H1 (cell line): Measurements from ENCODE around the gene SMCHD1. TPM values are rescaled to one million over a fixed set of nuclear protein-coding genes. Genes with fewer than 3 reads are reported as not detected.

Source experiments
- SP2 ChIP-seq: IDR thresholded peaks from 2 replicates; pipeline ENCODE4 v1.6.1; 2012; ENCODE audit warnings: mild to moderate bottlenecking, low read length, inconsistent platforms
- polyA plus RNA-seq, 7 experiments: library from polyadenylated mRNA; depleted of rRNA in 3 of 7; stranded (reverse) in 5 of 7; unstranded in 2 of 7; fragments of >200 nt in 5 of 7; fragments of 200-250 nt in 2 of 7; gene quantifications; 1 replicate in 5 of 7; 2 replicates in 1 of 7; 4 replicates in 1 of 7; pipeline versions ENCODE4 v1.2.1 to v1.2.3, GENCODE V29; 2011 to 2013; ENCODE audit warnings: missing spikeins in 2 of 7, mixed read lengths in 2 of 7
- total RNA-seq: library from RNA; stranded (reverse); fragmentation: NEBNext Ultra II Directional; extraction: Animal tissue kit (Norgen Biotek cat#: 25700); gene quantifications from 2 replicates; pipeline ENCODE4 v1.2.1, GENCODE V29; 2021
- TF ChIP-seq, protein P1 (sequence below): fragments of 300-600 bp; sonication (generic); IDR thresholded peaks from 2 replicates; pipeline ENCODE4 v1.7.1; 2012; ENCODE audit warnings: low read length, moderate library complexity, mild to moderate bottlenecking, inconsistent platforms; ENCODE audit not compliant: insufficient replicate concordance

The SMCHD1 gene
- total and polyA plus RNA-seq, 2 of the 8 experiments (the other 6 are each of a cell fraction or from before 2014, with no cell fraction given): 9.3 to 32.0 TPM

DNA sequence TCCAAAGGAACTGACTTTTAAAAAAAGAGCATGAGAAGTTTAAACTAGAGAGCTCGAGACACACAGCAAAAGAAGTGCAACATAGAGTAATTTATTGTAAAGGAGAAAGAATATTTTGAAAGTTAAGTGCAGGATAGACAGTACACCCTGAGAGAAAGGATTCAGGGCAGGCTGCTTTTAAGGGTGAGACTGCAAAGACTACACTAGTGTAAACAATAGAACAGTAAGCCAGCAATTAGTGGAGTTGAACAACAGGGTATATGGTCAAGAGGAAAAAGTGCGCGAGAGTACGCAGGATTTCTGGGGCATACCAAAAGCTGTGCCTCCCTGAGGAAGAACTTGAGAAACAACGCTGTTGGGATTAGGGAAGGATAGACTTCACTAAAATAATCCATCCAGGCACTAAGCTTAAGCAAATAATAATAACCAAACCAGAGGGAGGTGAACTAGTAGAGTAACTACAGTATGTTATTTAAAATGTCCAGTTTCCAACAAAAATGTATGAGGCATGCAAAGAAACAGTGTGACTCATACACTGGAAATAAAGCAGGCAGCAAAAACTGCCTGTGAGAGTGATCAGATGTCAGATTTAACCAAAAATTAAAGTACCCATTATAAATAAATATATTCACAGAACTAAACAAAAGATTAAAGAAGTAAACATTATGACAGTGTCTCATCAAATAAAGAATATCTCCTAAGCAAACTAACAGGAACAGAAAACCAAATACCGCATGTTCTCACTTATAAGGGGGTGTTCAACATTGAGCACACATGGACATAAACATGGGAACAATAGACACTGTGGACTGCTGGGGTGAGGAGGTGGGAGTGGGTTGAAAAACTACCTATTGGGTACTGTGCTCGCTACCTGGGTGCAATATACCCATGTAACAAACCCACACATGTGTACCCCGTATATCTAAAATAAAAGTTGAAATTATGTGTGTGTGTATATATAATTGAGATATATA, 150.7 kb downstream of the SMCHD1 start (continued):
- TF ChIP-seq, protein P1, sequence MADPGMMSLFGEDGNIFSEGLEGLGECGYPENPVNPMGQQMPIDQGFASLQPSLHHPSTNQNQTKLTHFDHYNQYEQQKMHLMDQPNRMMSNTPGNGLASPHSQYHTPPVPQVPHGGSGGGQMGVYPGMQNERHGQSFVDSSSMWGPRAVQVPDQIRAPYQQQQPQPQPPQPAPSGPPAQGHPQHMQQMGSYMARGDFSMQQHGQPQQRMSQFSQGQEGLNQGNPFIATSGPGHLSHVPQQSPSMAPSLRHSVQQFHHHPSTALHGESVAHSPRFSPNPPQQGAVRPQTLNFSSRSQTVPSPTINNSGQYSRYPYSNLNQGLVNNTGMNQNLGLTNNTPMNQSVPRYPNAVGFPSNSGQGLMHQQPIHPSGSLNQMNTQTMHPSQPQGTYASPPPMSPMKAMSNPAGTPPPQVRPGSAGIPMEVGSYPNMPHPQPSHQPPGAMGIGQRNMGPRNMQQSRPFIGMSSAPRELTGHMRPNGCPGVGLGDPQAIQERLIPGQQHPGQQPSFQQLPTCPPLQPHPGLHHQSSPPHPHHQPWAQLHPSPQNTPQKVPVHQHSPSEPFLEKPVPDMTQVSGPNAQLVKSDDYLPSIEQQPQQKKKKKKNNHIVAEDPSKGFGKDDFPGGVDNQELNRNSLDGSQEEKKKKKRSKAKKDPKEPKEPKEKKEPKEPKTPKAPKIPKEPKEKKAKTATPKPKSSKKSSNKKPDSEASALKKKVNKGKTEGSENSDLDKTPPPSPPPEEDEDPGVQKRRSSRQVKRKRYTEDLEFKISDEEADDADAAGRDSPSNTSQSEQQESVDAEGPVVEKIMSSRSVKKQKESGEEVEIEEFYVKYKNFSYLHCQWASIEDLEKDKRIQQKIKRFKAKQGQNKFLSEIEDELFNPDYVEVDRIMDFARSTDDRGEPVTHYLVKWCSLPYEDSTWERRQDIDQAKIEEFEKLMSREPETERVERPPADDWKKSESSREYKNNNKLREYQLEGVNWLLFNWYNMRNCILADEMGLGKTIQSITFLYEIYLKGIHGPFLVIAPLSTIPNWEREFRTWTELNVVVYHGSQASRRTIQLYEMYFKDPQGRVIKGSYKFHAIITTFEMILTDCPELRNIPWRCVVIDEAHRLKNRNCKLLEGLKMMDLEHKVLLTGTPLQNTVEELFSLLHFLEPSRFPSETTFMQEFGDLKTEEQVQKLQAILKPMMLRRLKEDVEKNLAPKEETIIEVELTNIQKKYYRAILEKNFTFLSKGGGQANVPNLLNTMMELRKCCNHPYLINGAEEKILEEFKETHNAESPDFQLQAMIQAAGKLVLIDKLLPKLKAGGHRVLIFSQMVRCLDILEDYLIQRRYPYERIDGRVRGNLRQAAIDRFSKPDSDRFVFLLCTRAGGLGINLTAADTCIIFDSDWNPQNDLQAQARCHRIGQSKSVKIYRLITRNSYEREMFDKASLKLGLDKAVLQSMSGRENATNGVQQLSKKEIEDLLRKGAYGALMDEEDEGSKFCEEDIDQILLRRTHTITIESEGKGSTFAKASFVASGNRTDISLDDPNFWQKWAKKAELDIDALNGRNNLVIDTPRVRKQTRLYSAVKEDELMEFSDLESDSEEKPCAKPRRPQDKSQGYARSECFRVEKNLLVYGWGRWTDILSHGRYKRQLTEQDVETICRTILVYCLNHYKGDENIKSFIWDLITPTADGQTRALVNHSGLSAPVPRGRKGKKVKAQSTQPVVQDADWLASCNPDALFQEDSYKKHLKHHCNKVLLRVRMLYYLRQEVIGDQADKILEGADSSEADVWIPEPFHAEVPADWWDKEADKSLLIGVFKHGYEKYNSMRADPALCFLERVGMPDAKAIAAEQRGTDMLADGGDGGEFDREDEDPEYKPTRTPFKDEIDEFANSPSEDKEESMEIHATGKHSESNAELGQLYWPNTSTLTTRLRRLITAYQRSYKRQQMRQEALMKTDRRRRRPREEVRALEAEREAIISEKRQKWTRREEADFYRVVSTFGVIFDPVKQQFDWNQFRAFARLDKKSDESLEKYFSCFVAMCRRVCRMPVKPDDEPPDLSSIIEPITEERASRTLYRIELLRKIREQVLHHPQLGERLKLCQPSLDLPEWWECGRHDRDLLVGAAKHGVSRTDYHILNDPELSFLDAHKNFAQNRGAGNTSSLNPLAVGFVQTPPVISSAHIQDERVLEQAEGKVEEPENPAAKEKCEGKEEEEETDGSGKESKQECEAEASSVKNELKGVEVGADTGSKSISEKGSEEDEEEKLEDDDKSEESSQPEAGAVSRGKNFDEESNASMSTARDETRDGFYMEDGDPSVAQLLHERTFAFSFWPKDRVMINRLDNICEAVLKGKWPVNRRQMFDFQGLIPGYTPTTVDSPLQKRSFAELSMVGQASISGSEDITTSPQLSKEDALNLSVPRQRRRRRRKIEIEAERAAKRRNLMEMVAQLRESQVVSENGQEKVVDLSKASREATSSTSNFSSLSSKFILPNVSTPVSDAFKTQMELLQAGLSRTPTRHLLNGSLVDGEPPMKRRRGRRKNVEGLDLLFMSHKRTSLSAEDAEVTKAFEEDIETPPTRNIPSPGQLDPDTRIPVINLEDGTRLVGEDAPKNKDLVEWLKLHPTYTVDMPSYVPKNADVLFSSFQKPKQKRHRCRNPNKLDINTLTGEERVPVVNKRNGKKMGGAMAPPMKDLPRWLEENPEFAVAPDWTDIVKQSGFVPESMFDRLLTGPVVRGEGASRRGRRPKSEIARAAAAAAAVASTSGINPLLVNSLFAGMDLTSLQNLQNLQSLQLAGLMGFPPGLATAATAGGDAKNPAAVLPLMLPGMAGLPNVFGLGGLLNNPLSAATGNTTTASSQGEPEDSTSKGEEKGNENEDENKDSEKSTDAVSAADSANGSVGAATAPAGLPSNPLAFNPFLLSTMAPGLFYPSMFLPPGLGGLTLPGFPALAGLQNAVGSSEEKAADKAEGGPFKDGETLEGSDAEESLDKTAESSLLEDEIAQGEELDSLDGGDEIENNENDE: no peak
- no peak for TF ChIP-seq SP2
- TF ChIP-seq, all 59 proteins: peak for 0
